Stimulated activated naive CD8-positive, alpha-beta T cell treated with anti-CD3 and anti-CD28 coated beads, Interleukin-15, Interleukin-2, amounts not matched to agents 100 U/mL and 50 U/mL, for 24 hours (primary cell): ENCODE results near the gene SAMM50.
A peak's percentile ranks its signal among the peaks of the same experiment; 100 is the strongest.

ENCODE experiments used
- ATAC-seq: fragments of 150-1000 bp; cut with Tn5 transposase; one replicate; pipeline ENCODE4 v1.10.0; 2021
- DNase-seq: peaks from one replicate; pipeline ENCODE4 v3.0.0; 2021

Gene SAMM50

DNA sequence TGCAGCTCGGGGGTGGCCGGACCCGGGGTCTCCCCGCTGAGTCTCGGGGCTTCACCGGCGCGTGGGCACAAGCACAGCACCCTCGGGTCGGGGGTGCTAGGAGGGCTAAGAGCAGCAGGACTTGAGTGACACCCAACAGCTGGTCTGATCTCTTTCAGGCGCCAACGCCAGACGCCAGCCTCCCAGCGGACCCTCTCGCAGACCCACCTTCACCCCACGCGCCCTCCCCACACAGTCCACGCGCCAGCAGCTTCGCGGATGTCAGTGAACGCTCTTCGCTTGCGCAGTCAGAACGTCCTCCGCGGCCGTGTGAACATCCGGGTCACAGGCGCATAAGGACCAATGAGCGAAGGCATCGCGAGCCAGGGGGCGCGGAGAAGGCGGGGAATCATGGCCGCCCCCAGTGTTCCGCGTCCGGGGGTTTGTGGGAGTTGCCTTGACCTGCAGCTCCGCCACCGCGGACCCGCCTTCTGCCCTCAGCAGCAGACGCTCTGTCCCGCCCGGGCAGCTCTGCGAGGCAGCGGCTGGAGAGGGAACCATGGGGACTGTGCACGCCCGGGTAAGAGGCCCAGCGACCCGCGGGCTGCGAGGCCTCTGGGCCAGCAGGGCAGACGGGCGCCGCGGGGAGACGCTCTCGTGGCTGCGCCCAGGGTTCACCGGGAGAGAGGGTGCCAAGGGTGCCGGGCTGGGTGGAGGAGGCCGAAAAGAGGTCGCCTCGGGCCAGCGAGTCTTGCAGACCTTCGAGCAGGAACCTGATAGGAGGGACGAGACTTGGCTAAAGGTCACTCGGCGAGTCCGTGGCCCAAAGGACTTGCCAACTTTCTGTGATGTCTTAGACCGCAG is at the start of gene SAMM50:
TSS of gene SAMM50 (plus strand) at position 403 of the 843 bp plus-strand sequence. CDS start at position 539, 136 bp downstream.
- ATAC-seq (peak; percentile 98), DNase-seq (peak; percentile 92)

DNA sequence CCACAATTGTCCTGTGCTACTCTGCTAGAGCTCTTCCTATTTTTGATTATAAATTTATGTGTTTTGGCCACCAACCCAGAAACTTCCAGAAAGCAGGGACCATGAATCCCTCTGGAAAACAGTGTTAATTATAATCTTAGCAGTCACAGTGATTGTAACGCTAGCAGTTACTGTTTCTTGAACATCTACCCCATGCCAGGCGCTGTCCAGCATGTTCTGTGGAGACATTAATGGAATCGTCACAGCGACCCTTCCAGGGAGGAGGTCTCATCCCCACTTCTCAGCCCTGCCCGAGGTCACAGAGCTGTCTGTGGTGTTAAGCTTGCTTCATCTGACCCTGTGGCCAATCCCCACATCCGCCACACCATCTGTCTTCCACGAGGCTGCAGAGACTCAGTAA is 49.6 kb upstream of the SAMM50 start:
- DNase-seq (no peak), ATAC-seq (no peak)

DNA sequence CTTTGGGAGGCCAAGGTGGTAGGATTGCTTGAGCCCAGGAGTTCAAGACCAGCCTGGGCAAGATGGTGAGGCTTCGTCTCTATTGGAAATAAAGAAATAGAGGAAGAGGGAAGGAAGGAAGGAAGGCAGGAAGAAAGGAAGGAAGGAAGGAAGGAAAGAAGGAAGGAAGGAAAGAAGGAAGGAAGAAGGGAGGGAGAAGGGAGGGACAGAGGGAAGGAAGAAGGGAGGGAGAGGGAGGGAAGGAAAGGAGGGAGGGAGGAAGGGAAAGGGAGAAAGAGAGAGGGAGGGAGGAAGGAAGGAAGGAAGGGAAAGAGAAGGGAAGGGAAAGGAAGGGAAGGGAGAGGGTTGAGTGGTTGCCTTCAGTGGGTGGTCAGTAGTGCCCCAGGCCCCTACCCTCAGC is 45.5 kb upstream of the SAMM50 start:
- DNase-seq (no peak), ATAC-seq (no peak)

DNA sequence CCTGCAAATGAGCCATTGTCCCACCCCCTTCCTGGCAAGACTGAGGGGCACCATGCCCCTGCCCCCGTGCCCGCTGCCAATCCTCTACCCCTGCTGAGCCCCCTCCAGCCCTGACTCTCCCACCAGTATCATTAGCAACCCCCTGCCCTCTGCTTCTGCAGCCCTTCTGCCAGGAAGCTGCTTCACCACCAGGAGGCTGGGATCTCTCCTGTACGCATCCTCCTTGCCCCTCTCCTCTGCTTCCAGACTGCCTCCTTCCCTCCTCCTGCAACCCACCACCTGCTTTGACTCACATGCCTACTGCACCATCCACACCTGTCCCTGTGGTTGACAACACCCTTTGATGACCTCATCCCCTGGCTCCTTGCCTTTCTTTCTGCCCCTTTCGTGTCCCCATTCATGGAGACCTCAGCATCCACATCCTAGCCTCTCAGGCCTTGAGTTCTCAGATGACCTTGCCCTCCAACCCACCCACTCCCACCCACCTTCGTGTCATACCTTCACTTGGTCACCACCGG is 45.0 kb upstream of the SAMM50 start:
- ATAC-seq (no peak), DNase-seq (no peak)

DNA sequence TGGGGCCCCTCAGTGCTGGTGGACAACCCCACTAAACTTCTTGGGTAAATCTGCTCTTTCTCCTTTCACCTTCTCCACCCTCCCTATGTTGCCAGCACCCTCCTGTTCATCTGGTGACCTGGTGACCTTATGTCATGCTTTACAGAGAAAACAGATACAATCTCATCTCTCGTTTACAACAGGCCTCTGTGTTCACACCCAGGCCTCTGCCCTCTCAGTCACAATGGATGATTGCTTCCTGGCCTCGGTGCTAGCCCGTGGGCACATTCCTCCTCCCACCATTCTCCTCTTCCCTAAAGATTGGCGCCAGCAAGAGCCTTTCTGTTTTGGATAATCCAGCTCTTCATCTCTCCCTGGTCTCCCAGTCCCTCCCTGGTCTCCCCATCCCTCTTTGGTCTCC is 43.9 kb upstream of the SAMM50 start:
- no peak for ATAC-seq
- no peak for DNase-seq

DNA sequence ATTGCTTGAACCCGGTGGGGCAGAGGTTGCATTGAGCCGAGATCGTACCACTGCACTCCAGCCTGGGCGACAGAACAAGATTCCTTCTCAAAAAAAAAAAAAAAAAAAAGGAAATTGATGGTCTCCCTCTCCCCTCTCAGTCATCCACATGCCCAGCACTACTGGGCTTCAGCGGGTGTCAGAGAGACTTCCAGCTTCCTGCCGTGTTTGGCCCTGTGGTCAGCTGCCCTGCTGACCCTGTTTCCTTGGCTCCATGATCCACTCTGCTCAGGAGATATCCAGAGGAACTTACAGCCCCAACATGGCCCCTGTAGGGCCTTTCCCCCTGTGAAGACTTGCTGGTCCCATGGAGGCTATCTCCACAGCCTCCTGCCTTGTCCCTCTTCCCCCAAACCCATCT is 37.7 kb upstream of the SAMM50 start:
- ATAC-seq (no peak), DNase-seq (no peak)

DNA sequence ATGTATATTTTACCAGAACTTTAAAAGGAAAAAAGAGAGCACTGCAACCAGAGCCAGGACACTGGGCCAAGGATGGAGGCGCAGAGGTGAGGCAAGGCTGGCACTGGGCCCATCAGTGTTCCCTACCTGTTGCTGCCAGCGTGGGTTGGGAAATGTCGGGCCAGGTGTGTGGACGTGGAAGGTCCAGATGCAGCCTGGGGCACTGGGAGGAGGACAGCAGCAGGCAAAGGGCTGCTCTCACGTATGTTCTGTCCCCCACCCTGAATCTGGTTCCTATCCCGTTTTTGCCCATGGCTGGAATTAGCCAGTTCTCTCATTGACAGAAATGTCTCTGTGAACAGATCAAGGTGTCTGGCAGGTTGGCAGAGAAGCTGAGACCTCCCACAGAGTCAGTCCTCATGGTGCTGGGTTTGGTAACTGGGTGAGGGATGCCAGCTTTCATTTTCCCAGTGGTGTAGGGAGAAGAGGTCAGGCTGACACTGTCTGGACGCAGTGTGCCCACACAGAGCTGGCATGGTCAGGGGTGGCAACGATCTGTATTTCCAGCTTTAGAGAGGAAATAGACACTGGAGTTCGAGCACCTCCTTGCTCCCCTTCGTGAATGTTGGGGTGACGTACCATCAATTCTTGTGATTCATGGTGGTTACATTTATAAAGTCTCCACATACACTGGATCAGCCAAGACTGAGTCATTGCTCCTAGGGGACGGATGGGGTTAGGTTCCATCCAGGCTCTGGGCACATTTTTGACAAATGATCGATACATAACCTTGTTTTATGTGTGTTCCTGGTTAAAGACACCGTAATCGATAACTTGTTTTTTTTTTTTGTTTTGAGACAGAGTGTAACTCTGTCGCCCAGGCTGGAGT is 35.9 kb upstream of the SAMM50 start:
- DNase-seq = no peak
- no peak for ATAC-seq

DNA sequence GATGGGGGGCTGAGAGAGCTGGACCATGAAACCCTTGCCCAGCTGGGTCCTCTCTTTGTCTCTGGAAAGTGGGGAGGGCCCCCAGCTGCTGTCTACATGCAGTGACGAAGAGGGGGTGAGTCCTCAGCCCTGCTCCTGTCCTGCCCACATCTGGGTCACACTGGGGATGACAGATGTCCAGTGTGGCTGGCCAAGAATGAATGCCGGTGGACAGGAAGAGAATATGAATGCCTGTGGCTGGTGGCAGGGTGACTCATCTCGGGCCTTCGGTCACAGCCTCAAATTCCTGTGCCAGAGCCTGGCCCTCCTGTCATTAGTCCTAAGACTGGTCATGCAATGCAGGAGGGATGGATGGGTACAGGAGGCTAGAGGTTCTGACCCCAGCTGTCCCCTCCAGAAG is 33.9 kb upstream of the SAMM50 start:
- no peak for DNase-seq
- ATAC-seq = no peak

DNA sequence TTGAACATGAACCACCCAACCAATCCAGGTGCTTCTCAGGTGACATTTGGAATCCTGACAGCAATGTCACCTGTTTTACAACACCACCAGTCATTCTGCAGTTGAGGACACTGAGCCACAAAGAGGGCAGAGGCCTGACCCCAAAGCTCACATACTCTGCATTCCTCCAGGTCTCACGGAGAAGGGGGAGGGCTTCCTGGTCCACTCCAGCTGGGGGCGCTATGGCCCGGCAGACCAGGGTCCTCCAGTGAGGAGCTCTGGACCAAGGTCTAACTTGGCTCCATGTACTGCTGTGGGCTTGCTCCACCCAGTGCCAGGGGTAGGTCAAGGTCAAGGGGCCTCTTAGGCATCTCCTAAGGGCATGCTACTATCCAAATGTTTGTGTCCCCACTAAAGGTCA is 33.1 kb upstream of the SAMM50 start:
- DNase-seq (no peak), ATAC-seq (no peak)

DNA sequence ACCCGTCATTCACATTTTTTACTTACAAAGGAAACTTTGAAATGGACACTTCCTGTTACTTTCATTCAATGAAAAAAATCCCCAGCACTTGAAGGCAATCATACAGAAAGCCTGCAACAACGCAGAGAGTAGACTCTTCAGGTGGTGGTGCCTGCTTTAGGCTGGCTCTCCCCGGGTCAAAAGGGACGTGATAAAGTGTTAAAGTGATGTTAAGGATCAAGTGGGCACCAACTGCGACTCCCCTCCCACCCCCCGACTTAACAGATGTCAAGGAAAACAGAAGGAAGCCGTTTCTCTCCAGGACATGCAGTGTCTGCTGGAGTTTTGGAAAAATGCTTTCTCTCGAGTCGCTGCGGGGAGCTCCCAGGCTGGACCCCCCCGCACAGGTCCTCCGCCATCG is 32.1 kb upstream of the SAMM50 start:
- DNase-seq (peak; percentile 7), ATAC-seq (no peak)

DNA sequence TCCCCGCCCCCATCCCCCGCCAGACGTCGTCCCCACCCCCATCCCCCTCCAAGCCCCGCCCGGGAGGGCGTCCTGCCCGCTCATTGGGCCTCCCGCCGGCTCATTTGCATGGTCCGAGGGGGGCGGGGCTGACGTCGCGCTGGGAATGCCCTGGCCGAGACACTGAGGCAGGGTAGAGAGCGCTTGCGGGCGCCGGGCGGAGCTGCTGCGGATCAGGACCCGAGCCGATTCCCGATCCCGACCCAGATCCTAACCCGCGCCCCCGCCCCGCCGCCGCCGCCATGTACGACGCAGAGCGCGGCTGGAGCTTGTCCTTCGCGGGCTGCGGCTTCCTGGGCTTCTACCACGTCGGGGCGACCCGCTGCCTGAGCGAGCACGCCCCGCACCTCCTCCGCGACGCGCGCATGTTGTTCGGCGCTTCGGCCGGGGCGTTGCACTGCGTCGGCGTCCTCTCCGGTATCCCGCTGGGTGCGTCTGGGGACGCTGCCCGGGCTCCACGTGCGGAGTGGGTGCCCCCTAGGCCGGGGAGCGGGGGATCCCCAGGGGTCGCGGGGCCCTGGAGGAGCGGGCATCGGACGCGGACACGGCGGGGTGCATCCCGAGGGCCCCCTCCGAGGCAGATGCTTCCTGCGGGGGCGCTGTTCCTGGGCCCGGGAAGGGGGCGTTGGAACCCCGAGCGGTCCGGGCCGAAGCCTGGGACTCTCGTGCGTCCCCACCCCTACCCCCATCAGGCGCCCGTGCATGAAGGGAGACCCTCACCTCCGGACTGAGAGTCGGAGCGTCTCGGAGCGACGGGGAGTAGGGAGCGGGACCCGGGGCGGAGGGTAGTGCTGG is 31.4 kb upstream of the SAMM50 start, which contains the start of gene PNPLA3:
TSS of gene PNPLA3 (plus strand) at position 175 of the 834 bp plus-strand sequence. CDS start at position 282, 107 bp downstream.
- ATAC-seq = peak; percentile 71
- DNase-seq = peak; percentile 87

DNA sequence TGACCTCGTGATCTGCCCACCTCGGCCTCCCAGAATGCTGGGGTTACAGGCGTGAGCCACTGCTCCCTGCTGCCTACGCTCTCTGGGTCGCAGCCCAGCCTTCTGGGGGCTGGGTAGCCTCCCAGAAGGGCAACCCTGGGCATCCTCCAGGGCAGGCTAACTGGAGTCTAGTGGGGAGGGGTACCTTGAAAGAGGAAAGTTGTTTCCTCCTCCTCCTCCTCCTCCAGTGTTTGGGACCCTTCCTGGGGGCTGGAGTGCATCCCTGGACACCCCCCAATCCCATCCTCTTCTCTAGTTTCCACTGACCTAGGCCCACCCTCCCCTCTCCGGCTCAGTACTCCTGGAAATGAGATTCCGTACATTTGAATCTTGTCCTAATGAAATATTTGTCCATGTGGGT is 30.4 kb upstream of the SAMM50 start:
- ATAC-seq = no peak
- no peak for DNase-seq

DNA sequence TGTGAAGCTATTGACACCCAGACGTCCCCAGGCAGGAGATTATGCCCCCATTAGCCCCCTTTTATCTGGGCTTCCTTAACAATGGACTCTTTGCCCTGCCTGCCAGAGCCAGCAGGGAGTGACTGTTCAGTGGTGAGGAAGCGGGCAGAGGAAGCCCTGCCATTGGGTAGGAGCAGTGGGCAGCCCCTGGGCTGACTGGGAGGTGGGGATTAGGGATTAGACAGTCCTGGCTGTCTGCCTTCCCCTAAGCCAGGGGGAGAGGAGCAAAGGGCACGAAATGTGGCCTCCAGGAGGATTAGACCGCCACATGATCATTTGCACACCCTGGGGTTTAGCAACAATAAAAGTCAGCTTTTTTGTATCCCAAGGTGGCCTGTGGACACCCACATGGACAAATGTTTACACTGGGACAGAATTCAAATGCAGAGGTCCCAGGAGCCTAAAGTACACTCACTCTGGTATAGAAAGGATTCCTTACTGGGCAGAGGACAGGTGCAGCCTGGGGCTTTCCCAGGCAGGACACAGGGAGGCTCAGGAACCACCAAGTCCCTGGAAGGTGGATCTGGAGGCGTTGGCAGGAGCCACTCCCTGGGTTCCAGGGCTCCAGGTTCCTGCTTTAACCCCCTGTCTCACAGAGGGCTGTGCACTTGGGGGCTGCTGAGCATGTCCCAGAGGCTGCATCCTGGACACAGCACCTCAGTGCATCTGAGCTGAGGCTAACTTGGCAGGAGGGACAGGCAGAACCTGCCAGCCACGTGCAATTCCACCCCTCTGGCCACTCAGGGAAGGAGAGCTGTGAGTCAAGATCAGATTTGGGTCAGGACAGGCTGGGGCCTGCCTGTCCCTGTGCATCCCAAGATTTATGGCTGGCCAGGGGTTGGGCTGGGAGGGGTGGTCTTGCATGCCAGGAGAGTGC is 29.6 kb upstream of the SAMM50 start:
- ATAC-seq = no peak
- DNase-seq = no peak

DNA sequence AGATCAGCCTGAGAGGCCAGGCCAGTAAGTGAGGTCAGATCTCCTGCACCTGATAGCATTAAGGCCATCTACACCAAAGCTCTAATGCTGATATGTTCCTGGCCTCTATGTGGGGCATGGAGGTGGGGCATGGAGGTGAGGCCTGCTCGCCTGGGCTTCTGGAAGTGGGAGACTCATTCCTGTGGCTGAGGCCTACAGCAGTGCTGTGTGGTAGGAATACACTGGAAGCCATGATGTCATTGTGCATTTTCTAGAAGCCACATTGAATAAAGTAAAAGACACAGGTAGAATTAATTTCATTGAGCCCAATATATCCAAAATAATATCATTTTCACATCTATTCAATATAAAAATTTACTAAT is 28.9 kb upstream of the SAMM50 start:
- ATAC-seq = no peak

DNA sequence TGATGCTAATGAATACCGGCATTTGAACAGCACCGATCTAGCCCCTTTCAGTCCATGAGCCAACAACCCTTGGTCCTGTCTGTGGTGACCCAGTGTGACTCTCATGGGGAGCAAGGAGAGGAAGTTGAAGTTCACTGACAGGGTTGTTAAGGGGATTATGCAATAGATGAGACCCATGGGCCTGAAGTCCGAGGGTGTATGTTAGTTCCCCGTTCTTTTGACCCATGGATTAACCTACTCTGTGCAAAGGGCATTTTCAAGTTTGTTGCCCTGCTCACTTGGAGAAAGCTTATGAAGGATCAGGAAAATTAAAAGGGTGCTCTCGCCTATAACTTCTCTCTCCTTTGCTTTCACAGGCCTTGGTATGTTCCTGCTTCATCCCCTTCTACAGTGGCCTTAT is 26.8 kb upstream of the SAMM50 start:
- ATAC-seq = no peak
- no peak for DNase-seq

More for the DNA sequence above, 28.9 kb upstream of the SAMM50 start:
- no peak for DNase-seq

DNA sequence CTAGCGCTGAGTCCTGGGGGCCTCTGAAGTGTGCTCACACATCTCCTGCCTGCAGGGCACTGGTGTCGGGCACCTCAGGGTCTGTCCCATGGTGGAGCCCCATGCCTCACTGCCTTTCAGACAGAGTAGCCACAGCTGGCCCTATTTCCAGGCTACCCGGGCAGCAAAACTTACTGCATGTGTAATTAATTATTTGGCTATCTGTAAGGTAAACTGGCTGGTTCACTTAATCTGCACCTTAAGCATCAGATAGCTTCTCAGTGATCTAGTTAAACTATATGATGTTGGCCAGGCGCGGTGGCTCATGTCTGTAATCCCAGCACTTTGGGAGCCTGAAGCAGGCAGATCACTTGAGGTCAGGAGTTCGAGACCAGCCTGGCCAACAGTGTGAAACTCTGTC is 26.3 kb upstream of the SAMM50 start:
- no peak for DNase-seq
- no peak for ATAC-seq

DNA sequence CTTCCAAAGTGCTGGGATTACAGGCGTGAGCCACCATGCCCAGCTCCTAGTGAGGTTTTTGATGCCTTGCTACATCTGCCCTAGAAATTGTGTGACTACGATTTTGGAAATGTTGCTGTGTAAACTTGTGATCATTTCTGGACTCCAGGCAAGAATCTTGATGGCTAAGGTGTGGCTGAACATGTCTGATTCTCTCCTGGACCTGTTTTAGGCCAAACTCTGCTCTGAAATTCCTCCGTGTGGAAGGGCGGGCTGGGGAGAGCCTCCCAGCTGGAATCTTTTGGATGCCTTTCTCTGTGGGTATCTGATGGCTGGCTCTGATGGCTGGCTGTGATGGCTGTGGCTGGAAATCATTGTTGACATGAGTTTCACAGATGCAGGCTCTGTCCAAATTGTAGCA is 23.5 kb upstream of the SAMM50 start:
- DNase-seq (no peak), ATAC-seq (no peak)

DNA sequence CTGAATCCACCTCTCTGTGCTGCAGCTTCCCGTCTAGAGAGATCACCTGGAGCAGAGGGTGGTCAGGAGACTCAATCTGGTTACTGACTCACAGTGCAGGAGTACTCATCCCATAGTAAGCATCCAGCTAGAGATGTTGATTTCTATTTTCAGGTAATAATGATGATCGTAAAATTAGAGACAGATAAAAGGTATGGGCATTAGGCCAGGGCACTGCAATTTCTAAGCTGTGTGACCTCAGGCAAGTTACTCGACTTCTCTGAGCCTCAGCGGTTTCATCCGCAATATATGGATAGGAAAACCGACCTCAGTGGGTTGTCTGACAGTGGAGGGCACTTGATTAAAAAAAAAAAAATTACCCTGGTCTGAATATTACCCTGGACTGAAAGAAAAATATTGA is 13.8 kb upstream of the SAMM50 start:
- ATAC-seq = no peak
- DNase-seq = no peak

DNA sequence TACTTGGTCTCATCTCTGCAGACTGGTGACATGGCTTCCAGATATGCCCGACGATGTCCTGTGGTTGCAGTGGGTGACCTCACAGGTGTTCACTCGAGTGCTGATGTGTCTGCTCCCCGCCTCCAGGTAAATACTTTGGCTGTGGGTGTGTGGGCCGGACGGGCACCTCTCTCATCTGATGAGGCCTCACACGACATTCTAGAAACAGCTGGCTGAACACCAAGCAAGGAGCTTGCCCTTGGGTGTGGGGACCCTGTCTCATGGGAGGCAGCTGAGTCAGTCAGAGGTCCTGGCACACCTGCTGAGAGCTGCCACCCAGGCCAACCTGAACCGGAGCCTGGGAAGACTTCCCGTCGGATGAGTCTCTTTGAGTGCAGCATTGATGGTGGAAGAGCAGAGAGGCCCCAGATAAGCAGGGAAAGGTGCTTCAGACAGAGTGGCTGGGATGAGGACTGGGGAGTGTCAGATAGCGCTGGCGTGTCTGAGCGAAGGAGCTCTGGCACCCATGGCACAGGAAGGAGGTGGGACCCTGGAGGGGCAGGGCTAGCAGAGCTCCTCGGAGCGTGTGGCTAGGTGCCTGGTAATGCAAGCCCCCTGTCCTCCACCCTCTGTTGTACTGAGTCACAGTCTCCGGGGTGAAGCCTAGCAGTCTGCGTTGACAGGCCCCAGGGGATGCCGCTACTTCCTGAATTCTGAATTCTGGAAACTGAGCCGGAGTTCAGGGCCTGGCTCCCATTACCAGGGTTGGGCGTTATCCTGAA is 10.4 kb upstream of the SAMM50 start:
- DNase-seq = no peak
- ATAC-seq = no peak
